Cardiac fibroblast (primary cell): ENCODE results near the gene ABL2.
"Not testable (repeated sequence)": the region's sequence is repeated elsewhere in the genome, so short reads cannot be mapped to it uniquely, and the experiment has no call there.

Experiments
- DNase-seq, 2 donors: peaks; one replicate each; pipeline versions ENCODE4 v3.0.0 to v3.0.0-alpha.2; 2010; ENCODE audit warnings: low read depth in 2 of 2
- H3K4me3 ChIP-seq, 2 donors: replicated peaks in 1 of 2; 1 replicate in 1 of 2; 2 replicates in 1 of 2; pipeline ENCODE4 v1.5.1; 2011; ENCODE audit warnings: low read depth in 2 of 2, low read length in 2 of 2, mild to moderate bottlenecking in 2 of 2, moderate library complexity in 1 of 2
- CTCF ChIP-seq: IDR thresholded peaks from one replicate; pipeline ENCODE4 v1.5.1; 2011; ENCODE audit warnings: low read depth, mild to moderate bottlenecking, low read length, inconsistent platforms

ABL2 gene

GRCh38 chr1:179217943-179218507 lies 11.5 kb downstream of the ABL2 start:
- no peak overlapping the region for H3K4me3 ChIP-seq
- DNase-seq: peak; percentile 65 to 85
- no peak for TF ChIP-seq CTCF

- DNase-seq, H3K4me3 ChIP-seq: not testable (repeated sequence)
Measured at GRCh38 chr1:179213317-179213716, 16.2 kb downstream of the ABL2 start.

- H3K4me3 ChIP-seq: no peak overlapping the region
- TF ChIP-seq CTCF: no peak
- DNase-seq: no peak
Measured at GRCh38 chr1:179208681-179209477, 20.6 kb downstream of the ABL2 start.

- DNase-seq: no peak
- H3K4me3 ChIP-seq: no peak overlapping the region
- TF ChIP-seq CTCF: no peak
Measured at GRCh38 chr1:179206812-179207211, 22.7 kb downstream of the ABL2 start.

GRCh38 chr1:179205284-179205683 lies 24.2 kb downstream of the ABL2 start:
- H3K4me3 ChIP-seq: no peak overlapping the region
- no peak for TF ChIP-seq CTCF
- DNase-seq: no peak

GRCh38 chr1:179202161-179202560 lies 27.3 kb downstream of the ABL2 start:
- DNase-seq: no peak
- H3K4me3 ChIP-seq: no peak overlapping the region
- TF ChIP-seq CTCF: no peak

- H3K4me3 ChIP-seq: no peak overlapping the region
- DNase-seq: no peak
- no peak for TF ChIP-seq CTCF
Measured at GRCh38 chr1:179200586-179200985, 28.9 kb downstream of the ABL2 start.
